Osteoblast (primary cell): ENCODE data around the gene NDUFA7. TPM values are rescaled to one million over a fixed set of nuclear protein-coding genes. Genes with fewer than 3 reads are reported as not detected.

Experiments
- DNase-seq: peaks from one replicate; pipeline ENCODE4 v3.0.0; 2011; ENCODE audit warnings: low spot score, mixed read lengths; ENCODE audit not compliant: insufficient read length; ENCODE audit errors: missing footprints
- H2AFZ ChIP-seq: 2 replicates; pipeline ENCODE4 v1.6.0; 2011; ENCODE audit warnings: mild to moderate bottlenecking, low read length
- H3K27ac ChIP-seq: 2 replicates; pipeline ENCODE4 v1.5.1; 2011; ENCODE audit warnings: mild to moderate bottlenecking, low read depth, low read length, moderate library complexity
- H3K27me3 ChIP-seq: 2 replicates; pipeline ENCODE4 v1.6.0; 2012; ENCODE audit warnings: mild to moderate bottlenecking, control low read depth, inconsistent platforms, low read length, moderate library complexity; ENCODE audit not compliant: insufficient read depth
- H3K36me3 ChIP-seq: 2 replicates; pipeline ENCODE4 v1.5.1; 2011; ENCODE audit warnings: mild to moderate bottlenecking, low read length, control low read depth, moderate library complexity; ENCODE audit not compliant: insufficient read depth
- H3K4me1 ChIP-seq: 2 replicates; pipeline ENCODE4 v1.5.1; 2011; ENCODE audit warnings: mild to moderate bottlenecking, low read length, control low read depth, moderate library complexity; ENCODE audit not compliant: insufficient read depth
- H3K4me2 ChIP-seq: 2 replicates; pipeline ENCODE4 v1.6.0; 2011; ENCODE audit warnings: mild to moderate bottlenecking, low read length; ENCODE audit not compliant: insufficient read depth
- H3K4me3 ChIP-seq: fragments of 200-600 bp; sonication (generic); 3 replicates; pipeline ENCODE4 v1.5.1; 2012; ENCODE audit warnings: mild to moderate bottlenecking, low read length, inconsistent platforms; ENCODE audit not compliant: insufficient read depth
- H3K79me2 ChIP-seq: 2 replicates; pipeline ENCODE4 v1.6.0; 2012; ENCODE audit warnings: mild to moderate bottlenecking, low read length, control low read depth, inconsistent platforms; ENCODE audit not compliant: insufficient read depth
- H3K9me3 ChIP-seq: 2 replicates; pipeline ENCODE4 v1.5.1; 2011; ENCODE audit warnings: low read depth, low read length, control low read depth
- H4K20me1 ChIP-seq: 2 replicates; pipeline ENCODE4 v1.6.0; 2012; ENCODE audit warnings: mild to moderate bottlenecking, low read length, control low read depth; ENCODE audit not compliant: insufficient read depth
- total RNA-seq: library from RNA; depleted of rRNA; stranded (reverse); fragments of >200 nt; gene quantifications from 2 replicates; pipeline ENCODE4 v1.2.3, GENCODE V29; 2012
- TF ChIP-seq, protein P1 (sequence below): IDR thresholded peaks from 2 replicates; pipeline ENCODE4 v1.5.1; 2011; ENCODE audit warnings: mild to moderate bottlenecking, low read depth, low read length, moderate library complexity; ENCODE audit errors: extremely low read depth

NDUFA7 gene
- total RNA-seq, 1 donor, result 9.0 TPM

DNA sequence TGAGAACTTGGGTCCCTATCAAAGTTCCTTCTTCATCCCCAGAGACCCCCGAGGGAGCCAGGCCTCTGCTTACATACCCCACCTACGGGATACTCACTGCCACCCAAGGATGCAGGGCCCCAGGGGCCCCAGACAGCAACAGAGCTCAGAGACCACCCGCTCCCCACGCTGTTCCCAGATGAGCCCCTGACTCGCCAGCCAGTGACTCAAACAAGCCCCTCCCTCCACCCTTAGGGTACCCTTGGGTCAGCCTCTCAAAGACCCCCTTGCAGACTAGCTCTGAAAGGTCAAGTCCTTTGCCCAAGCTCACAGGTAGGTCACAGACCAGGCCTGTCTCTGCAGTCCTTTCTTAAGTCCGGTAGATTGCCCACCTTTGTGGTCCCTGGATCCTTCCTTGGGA, 58.7 kb downstream of the NDUFA7 start:
- Histone ChIP-seq H3K27me3 (no peaks in the 10 kb centered on the region), H3K4me1 (no peaks in the 10 kb centered on the region), H3K4me3 (no peak overlapping the region), H2AFZ (no peak overlapping the region), H3K4me2 (no peak overlapping the region), H3K79me2 (no peaks in the 10 kb centered on the region), H3K27ac (no peak overlapping the region), H3K36me3 (no peaks in the 10 kb centered on the region), H4K20me1 (no peaks in the 10 kb centered on the region), H3K9me3 (no peaks in the 10 kb centered on the region)
- peak; percentile 22 for DNase-seq
- TF ChIP-seq, protein P1, sequence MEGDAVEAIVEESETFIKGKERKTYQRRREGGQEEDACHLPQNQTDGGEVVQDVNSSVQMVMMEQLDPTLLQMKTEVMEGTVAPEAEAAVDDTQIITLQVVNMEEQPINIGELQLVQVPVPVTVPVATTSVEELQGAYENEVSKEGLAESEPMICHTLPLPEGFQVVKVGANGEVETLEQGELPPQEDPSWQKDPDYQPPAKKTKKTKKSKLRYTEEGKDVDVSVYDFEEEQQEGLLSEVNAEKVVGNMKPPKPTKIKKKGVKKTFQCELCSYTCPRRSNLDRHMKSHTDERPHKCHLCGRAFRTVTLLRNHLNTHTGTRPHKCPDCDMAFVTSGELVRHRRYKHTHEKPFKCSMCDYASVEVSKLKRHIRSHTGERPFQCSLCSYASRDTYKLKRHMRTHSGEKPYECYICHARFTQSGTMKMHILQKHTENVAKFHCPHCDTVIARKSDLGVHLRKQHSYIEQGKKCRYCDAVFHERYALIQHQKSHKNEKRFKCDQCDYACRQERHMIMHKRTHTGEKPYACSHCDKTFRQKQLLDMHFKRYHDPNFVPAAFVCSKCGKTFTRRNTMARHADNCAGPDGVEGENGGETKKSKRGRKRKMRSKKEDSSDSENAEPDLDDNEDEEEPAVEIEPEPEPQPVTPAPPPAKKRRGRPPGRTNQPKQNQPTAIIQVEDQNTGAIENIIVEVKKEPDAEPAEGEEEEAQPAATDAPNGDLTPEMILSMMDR, result no peak

DNA sequence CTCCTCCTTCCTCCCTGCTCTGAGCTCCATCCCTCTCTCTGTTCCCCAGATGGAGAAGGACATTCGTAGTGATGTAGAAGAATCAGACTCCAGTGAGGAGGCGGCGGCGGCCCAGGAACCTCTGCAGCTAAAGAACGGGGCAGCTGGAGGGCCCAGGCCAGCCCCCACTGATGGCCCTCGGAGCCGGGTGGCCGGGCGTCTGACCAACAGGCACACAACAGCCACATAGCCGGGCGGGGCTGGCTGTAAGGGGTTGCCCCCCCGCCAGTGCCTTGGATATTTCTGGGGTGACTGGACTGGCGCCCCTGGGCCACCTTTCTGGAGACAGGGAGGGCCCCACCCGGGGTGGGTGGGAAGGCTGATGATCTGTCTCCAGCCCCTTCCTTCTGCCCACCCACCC, 59.3 kb downstream of the NDUFA7 start:
- DNase-seq, result peak; percentile 49
- Histone ChIP-seq H3K36me3 (no peaks in the 10 kb centered on the region), H3K27ac (no peak overlapping the region), H3K9me3 (no peaks in the 10 kb centered on the region), H3K27me3 (no peaks in the 10 kb centered on the region), H3K4me2 (no peak overlapping the region), H3K4me1 (no peaks in the 10 kb centered on the region), H4K20me1 (no peaks in the 10 kb centered on the region), H3K4me3 (no peak overlapping the region), H2AFZ (no peak overlapping the region), H3K79me2 (no peaks in the 10 kb centered on the region)
- TF ChIP-seq, protein P1, result no peak

DNA sequence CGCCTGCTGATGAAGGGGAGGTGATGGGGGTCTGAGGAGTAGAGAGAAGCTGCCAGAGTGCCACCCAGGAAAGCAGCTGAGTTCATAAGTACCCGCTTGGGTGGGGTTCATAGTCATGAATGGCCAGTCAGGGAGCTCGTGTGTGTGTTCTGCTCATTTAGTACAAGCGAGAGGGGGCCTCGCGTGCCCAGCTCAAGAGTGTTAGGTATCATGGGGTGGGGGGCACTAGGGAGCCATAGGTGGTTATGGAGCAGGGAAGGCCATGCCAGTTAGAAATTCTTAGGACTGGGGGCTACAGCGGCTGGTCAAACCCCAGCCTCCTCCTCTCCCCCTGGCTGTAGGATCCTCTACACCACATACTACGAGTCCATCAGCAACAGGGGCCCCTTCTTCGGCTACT, 59.8 kb downstream of the NDUFA7 start:
- H3K4me3 ChIP-seq, result no peak overlapping the region
- H3K4me1 ChIP-seq, result no peaks in the 10 kb centered on the region
- no peak overlapping the region for H3K27ac ChIP-seq
- no peaks in the 10 kb centered on the region for H4K20me1 ChIP-seq
- peak; percentile 78 for DNase-seq
- H3K9me3 ChIP-seq, result no peaks in the 10 kb centered on the region
- TF ChIP-seq, protein P1, result no peak
- no peaks in the 10 kb centered on the region for H3K79me2 ChIP-seq
- H3K4me2 ChIP-seq, result no peak overlapping the region
- no peak overlapping the region for H2AFZ ChIP-seq
- no peaks in the 10 kb centered on the region for H3K36me3 ChIP-seq
- no peaks in the 10 kb centered on the region for H3K27me3 ChIP-seq

Other genes with a start within 250 kb of the NDUFA7 start
- gene FBN3, start 171.8 kb downstream of the NDUFA7 start, total RNA-seq, result not detected in 2 replicates
- gene CERS4, start 112.0 kb downstream of the NDUFA7 start, total RNA-seq, result 1.5 and 4.0 TPM in 2 replicates
- gene CD320, start 13.0 kb downstream of the NDUFA7 start, total RNA-seq, result 18.6 and 22.8 TPM in 2 replicates
- gene RPS28, start 121 bp upstream of the NDUFA7 start, total RNA-seq, result 177 and 180 TPM in 2 replicates
- 0.59 TPM in 1 of 2 replicates, not detected in the other for gene KANK3, start 21.9 kb upstream of the NDUFA7 start, total RNA-seq
- gene ANGPTL4, start 42.8 kb upstream of the NDUFA7 start, total RNA-seq, result 1.1 and 1.2 TPM in 2 replicates
- gene RAB11B, start 69.0 kb upstream of the NDUFA7 start, total RNA-seq, result 24.2 and 28.3 TPM in 2 replicates
- 69.8 and 72.5 TPM in 2 replicates for gene MARCHF2, start 91.9 kb upstream of the NDUFA7 start, total RNA-seq
- gene HNRNPM, start 123.6 kb upstream of the NDUFA7 start, total RNA-seq, result 37.7 and 39.4 TPM in 2 replicates
- under 0.01 TPM in 1 of 2 replicates, not detected in the other for gene PRAM1, start 181.3 kb upstream of the NDUFA7 start, total RNA-seq
- 2.9 and 6.9 TPM in 2 replicates for gene ZNF414, start 192.8 kb upstream of the NDUFA7 start, total RNA-seq